Subcutaneous adipose tissue (tissue), 4 donors: ENCODE results near the gene PCNX2. TPM values are rescaled to one million over a fixed set of nuclear protein-coding genes. Genes with fewer than 3 reads are reported as not detected.

ENCODE experiments used
- total RNA-seq, 4 donors: library from RNA; depleted of rRNA; stranded (reverse); fragments of >200 nt; gene quantifications; one replicate each; pipeline ENCODE4 v1.1.0, GENCODE V29; 2016
- TF ChIP-seq, protein P1 (sequence below): fragments of 450-650 bp; IDR thresholded peaks from one replicate; pipeline ENCODE4 v1.5.1; 2016; ENCODE audit warnings: low read depth, mild to moderate bottlenecking, control low read depth, antibody characterized with exemption, moderate library complexity

PCNX2 gene
- total RNA-seq, 4 donors from 2014 or later: 13.0 to 33.1 (median 18.4) TPM

DNA sequence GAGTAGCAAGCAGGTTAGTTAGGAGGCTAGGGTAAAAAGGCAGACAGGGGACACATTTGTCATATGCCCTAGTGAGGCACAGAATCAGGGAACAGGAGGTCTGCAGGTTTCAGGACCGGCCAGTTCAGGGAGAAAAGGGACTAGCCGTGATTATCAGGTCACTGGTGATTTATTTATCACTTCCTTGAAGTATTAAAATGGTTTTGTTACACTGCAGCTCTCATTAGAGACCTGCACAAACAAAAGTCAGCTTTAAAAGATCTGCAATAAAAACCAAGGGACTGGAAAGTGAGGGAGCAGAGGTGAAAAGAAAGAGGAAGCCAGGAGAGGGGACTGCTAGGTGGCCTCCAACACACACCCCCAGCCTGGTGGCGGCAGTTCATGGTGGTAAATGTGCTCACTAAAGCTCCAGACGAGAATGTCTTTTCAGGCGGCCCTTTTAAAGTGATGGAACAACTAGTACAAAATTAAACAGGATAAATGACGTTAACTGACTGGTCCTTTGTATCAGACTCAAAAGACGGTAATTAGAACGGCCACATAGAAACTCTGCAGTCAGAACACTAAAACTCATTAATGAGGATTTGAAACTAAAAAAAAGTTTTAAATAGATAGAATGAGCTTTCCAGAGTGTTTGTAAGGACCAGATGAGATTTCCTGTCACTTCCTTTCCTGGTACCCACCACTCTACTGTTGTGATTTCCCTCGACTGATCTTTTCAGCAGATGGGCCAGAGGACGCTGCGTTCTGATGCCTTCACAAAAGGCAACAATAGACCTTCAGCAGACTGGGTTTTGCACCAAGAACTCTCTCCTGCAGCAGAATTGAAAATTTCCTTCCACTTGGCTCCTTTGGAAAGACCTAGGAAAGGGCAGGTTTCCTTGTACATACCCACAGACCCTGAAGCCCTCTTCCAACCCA lies 208.3 kb downstream of the PCNX2 start:
- TF ChIP-seq, protein P1, sequence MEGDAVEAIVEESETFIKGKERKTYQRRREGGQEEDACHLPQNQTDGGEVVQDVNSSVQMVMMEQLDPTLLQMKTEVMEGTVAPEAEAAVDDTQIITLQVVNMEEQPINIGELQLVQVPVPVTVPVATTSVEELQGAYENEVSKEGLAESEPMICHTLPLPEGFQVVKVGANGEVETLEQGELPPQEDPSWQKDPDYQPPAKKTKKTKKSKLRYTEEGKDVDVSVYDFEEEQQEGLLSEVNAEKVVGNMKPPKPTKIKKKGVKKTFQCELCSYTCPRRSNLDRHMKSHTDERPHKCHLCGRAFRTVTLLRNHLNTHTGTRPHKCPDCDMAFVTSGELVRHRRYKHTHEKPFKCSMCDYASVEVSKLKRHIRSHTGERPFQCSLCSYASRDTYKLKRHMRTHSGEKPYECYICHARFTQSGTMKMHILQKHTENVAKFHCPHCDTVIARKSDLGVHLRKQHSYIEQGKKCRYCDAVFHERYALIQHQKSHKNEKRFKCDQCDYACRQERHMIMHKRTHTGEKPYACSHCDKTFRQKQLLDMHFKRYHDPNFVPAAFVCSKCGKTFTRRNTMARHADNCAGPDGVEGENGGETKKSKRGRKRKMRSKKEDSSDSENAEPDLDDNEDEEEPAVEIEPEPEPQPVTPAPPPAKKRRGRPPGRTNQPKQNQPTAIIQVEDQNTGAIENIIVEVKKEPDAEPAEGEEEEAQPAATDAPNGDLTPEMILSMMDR: no peak

DNA sequence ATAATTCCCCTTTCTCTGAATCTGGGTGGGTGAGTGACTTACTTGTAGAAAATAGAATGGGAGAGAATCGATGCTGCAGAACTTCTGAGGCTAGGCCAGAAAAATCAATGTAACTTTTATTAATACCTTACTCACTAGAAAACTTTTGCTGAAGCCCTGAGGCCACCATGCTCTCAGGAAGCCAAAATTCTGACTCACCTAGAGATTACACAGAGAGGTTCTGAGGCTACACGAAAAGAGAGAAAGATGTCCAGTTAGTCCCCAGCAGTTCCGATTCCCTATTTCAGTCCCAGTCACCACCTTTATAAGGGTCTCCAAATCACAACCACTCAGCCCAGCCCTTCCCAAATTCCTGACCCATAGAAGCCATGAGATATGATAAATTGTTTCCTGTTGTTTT lies 210.0 kb downstream of the PCNX2 start:
- TF ChIP-seq, protein P1: no peak

DNA sequence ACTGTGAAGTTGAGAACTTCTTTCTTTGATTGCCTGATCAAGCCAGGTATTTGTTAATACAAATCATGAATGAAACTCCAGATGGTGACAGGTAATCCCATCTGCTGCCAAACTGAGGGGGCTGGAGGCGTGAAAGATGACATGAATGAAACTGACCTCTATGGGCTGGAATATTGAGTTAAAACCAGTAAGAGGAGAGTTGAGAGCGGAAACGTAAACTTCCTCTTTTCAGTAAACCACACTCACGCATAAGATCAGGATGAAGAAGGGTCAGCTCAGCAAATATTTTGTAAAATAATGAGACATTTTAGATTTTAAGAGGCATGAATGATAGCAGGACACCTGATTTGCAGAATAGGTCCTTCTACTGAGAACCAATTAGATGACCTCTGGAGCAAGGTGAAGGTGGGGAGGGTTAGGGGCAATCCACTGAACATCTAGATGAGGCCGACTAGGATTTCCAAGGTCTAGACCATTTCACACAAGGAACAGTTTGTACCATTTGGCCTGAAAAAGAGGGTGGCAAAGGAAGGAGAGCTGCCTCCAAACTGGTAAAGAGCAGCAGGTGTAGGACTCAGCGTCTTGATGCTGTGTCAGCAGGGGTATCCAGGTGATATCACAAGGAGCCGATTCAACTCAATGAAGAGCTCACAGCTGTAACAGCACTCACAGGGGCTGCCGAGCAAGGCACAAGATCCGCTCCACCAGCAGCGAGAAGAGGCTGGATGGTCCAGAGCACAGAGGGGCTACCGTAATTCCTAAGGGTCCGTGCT lies 212.6 kb downstream of the PCNX2 start:
- TF ChIP-seq, protein P1: no peak

DNA sequence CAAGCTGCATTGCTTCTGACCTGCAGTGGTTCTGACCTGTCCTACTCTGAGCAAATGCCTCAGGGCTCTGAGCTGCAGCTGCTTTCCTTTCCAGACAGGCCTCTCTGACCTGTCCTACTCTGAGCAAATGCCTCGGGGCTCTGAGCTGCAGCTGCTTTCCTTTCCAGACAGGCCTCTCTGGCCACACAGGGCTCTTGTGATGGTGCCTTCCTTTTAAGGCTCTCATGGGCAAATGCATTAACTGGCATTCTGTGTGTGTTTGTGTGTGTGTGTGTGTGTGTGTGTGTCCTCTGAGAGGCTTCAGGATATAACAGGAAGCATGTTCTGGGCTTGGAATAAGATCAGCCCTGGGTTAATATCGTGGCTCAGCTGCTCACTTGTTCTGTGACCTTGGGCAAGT lies 213.8 kb downstream of the PCNX2 start:
- TF ChIP-seq, protein P1: no peak

DNA sequence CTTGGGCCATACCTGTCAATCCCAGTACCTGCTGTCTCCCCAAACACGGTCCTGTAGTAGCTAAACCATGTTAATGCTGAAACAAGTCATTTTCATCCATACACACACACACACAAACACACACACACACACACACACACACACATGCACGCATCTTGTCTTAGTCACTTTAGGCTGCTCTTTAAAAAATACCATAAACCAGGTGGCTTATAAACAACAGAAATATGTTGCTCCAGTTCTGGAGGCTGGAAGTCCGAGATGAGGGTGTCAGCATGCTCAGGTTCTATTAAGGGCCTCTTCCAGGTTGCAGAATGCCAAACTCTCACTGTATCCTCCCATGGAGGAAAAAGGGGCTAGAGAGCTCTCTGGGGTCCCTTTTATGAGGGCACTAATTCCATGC lies 215.2 kb downstream of the PCNX2 start:
- TF ChIP-seq, protein P1: no peak

DNA sequence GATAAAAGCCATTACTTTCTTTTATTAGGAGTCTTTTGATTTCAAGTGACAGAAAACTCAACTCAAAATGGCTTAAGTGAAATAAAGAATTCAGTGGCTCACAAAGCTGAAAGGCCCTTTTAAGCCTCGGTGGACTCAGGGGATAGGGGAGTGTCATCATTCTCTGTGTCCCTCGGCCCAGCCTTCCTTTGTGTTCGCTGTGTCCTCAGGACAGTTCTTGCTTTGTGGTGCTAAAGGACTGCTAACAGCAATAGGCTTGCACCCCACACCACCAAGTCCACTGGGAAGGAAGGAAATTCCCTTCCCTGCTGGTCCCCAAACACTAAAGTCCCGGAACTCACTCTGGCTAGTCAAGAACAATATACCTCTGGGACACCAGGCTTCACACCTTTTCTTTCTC lies 216.0 kb downstream of the PCNX2 start:
- TF ChIP-seq, protein P1: no peak

DNA sequence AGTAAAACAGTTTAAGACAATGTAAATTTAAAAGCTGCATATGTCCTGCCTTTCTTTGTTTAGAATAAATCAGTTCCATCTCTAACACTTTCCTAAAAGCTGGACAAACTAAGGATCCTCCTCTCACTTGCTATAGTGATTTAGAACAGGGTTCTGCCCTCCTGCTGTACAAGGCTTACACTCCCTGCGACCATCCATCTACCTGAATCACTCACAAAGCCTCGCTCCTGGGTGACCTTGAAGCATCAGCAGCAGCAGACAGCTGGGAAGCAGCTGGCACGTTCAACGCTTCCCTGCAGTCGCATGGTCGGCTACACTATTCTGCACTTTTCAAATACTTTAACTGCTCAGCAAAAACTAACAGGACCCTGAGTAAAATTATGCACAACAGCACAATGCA lies 217.1 kb downstream of the PCNX2 start:
- TF ChIP-seq, protein P1: no peak
